RPMI7951 (cell line): Measurements from ENCODE around the gene GHR. TPM values are rescaled to one million over a fixed set of nuclear protein-coding genes. Genes with fewer than 3 reads are reported as not detected.
"Not testable (repeated sequence)": the region's sequence is repeated elsewhere in the genome, so short reads cannot be mapped to it uniquely, and the experiment has no call there.

Source experiments
- DNase-seq: peaks from one replicate; pipeline ENCODE4 v3.0.0-alpha.2; 2012; ENCODE audit warnings: low read depth
- total RNA-seq: library from RNA; depleted of rRNA; stranded (reverse); fragments of >200 nt; shearing (Covaris generic); gene quantifications from 2 replicates; pipeline ENCODE4 v1.2.3, GENCODE V29; 2014

GHR gene
- total RNA-seq, 1 experiment from 2014 or later = under 0.01 TPM

DNA sequence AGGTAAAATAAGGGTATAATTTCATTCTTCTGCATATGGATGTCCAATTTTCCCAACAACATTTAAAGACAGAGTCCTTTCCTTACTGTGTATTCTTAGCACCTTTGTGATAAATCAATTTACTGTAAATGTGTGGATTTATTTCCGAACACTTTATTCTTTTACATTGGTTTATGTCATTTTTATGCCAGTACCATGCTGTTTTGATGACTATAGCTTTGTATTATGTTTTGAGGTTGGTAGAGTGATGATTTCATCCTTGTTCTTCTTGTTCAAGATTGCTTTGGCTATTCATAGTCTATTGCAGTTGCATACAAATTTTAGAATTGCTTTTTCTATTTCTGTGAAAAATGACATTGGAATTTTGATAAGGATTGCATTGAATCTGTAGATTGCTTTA lies 280.0 kb downstream of the GHR start:
- DNase-seq = no peak

DNA sequence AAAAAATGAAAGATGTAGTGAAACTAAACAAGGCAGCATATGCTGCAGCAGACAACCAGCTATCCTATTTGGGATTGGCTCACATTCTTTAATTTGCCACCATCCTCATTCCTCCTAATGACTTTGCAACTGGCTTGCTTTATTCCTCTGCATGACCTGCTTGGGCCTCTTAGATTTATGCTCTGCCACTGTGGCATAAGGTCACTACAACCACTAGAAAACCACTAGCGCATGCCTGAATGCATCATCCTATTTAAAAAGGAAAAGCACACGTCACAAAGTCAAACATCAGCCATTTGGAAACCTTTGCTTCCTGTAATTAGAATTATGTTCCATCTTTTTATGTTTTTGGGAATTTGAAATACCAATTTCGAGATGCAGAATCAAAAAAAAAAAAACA lies 292.5 kb downstream of the GHR start:
- peak; percentile 79 for DNase-seq

DNA sequence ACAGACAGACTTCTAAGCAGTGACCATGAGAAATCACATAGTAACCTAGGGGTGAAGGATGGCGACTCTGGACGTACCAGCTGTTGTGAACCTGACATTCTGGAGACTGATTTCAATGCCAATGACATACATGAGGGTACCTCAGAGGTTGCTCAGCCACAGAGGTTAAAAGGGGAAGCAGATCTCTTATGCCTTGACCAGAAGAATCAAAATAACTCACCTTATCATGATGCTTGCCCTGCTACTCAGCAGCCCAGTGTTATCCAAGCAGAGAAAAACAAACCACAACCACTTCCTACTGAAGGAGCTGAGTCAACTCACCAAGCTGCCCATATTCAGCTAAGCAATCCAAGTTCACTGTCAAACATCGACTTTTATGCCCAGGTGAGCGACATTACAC lies 295.4 kb downstream of the GHR start:
- peak; percentile 73 for DNase-seq

DNA sequence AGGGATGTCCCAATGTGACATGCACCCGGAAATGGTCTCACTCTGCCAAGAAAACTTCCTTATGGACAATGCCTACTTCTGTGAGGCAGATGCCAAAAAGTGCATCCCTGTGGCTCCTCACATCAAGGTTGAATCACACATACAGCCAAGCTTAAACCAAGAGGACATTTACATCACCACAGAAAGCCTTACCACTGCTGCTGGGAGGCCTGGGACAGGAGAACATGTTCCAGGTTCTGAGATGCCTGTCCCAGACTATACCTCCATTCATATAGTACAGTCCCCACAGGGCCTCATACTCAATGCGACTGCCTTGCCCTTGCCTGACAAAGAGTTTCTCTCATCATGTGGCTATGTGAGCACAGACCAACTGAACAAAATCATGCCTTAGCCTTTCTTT lies 295.8 kb downstream of the GHR start:
- no peak for DNase-seq

DNA sequence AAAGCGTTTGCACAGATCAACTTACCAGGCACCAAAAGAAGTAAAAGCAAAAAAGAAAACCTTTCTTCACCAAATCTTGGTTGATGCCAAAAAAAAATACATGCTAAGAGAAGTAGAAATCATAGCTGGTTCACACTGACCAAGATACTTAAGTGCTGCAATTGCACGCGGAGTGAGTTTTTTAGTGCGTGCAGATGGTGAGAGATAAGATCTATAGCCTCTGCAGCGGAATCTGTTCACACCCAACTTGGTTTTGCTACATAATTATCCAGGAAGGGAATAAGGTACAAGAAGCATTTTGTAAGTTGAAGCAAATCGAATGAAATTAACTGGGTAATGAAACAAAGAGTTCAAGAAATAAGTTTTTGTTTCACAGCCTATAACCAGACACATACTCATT lies 297.0 kb downstream of the GHR start:
- peak; percentile 68 for DNase-seq

DNA sequence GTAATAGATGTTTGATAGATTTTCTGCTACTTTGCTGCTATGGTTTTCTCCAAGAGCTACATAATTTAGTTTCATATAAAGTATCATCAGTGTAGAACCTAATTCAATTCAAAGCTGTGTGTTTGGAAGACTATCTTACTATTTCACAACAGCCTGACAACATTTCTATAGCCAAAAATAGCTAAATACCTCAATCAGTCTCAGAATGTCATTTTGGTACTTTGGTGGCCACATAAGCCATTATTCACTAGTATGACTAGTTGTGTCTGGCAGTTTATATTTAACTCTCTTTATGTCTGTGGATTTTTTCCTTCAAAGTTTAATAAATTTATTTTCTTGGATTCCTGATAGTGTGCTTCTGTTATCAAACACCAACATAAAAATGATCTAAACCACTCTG lies 298.2 kb downstream of the GHR start:
- peak; percentile 13 for DNase-seq

DNA sequence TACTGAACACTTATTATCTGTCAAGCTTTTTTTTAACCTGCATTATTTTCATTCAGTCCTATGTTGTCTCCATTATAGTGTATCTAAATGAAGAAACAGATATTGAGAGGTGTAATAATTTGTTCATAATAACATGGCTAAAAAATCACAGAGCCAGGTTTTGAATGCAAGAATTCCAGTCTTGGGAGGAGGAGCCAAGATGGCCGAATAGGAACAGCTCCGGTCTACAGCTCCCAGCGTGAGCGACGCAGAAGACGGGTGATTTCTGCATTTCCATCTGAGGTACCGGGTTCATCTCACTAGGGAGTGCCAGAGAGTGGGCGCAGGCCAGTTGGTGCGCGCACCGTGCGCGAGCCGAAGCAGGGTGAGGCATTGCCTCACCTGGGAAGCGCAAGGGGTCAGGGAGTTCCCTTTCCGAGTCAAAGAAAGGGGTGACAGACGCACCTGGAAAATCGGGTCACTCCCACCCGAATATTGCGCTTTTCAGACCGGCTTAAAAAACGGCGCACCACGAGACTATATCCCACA lies 311.4 kb downstream of the GHR start:
- not testable (repeated sequence) for DNase-seq

DNA sequence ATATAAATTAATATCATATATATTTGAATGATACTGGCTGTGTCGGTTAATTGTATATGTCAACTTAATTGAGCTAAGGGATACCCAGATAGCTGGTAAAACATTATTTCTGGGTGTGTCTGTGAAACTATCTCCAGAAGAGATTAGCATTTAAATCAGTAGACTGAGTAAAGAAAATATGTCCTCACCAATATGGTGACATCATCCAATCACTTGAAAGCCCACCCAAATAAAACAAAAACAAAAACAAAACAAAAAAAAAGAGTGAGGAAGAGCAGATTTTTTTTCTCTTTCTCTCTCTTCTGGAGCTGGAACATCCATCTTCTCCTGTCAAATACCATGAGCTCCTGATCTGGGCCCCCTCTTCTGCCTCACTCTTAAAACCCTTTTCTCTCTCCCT lies 317.7 kb downstream of the GHR start:
- DNase-seq = no peak

DNA sequence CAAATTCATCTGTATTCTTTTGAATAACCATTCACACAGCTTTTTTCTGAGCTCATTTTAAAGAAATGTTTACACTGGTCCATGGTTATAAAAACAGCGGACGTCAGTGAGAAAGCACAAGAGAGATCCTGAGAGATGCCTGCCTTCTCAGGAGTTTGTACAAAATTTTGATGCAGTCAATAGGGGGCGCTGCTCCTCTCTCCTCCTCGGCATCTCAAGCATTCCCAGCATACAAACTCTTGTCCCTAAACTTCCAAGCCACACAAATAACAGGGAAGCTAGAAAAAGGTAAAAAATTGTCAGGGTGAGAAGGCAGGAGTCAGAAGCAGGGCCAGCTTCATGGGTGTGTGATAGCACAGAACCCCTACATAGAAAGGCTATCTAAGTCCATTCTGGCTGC lies 322.2 kb downstream of the GHR start:
- DNase-seq = no peak

DNA sequence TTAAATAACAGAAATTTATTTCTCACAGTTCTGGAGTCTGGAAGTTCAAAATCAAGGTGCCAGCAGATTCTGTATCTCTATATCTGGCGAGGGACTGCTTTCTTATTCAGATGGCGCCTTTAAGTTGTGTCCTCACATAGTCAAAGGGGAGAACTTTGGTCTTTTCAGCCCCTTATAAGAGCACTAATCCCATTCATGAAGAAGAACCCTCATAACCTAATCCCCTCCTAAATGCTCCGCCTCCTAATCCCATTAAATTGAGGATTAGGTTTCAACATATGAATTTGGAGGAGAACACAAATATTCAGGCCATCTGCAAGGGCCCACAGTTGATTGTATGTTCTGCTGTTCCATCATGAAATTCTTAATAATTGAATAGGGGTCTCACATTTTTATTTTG lies 322.6 kb downstream of the GHR start:
- no peak for DNase-seq

DNA sequence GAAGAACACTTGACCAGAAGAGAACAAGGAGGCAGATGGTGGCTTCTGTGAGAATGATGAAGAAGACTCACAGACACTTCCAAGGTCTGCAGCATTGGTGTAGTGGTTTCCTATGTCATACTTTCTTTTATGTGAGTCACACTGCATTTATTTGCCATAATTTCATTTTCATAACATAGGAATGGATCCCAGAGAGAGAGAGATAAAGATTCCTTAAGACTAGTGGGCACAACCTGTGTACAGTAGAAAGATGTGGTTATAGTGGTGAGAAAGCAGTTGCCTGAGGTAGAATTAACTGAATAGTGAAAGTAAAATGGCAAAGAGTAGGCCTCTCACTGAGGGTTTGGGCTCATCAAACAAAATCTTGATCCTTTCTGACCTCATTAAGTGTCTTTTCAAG lies 325.8 kb downstream of the GHR start:
- DNase-seq = peak; percentile 40

DNA sequence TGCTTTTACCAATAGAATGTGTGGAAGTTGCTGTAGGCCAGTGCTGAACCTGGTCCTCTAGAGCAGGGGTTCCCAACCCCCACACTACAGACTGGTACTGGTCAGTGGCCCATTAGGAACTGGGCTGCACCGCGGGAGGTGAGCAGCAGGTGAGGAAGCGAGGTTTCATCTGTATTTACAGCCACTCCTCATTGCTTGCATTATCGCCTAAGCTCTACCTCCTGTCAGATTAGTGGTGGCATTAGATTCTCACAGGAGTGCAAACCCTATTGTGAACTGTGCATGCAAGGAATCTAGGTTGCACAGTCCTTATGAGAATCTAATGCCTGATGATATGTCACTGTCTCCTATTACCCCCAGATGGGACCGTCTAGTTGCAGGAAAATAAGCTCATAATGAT lies 327.3 kb downstream of the GHR start:
- no peak for DNase-seq

DNA sequence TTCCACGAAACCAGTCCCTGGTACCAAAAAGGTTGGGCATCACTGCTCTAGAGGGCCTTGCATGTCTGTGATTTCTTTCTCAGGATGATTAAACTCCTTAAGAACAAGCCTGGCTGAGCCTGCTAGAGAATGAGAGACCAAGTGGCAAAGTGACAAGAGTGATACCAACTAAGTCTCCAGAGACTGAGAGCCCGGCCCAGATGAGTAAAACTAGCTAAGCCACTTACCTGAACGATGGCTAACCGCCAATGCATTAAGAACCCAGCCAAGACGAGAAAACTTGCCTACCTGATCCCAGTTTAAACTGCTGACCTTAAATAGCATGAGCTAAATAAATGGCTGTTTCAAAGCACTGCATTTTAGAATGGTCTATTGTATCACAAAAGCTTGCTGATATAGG lies 327.8 kb downstream of the GHR start:
- DNase-seq = no peak

DNA sequence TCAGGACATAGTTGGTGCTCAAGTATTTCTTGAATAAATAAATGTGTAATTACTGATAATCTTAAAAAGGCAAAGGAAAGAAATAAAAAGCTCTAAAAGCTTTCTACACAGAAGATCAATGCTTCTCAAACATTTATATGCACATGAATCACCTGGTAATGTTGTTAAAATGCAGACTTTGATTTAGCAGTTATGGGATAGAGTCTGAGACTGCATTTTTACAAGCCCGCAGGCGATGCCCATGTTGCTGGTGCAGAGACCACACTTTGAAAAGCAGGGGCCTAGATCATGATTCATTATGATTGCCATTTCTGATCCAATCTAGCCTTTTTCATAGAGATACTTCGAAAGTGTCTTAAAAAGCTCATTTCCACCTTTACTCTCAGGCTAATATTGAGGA lies 329.9 kb downstream of the GHR start:
- DNase-seq = no peak

DNA sequence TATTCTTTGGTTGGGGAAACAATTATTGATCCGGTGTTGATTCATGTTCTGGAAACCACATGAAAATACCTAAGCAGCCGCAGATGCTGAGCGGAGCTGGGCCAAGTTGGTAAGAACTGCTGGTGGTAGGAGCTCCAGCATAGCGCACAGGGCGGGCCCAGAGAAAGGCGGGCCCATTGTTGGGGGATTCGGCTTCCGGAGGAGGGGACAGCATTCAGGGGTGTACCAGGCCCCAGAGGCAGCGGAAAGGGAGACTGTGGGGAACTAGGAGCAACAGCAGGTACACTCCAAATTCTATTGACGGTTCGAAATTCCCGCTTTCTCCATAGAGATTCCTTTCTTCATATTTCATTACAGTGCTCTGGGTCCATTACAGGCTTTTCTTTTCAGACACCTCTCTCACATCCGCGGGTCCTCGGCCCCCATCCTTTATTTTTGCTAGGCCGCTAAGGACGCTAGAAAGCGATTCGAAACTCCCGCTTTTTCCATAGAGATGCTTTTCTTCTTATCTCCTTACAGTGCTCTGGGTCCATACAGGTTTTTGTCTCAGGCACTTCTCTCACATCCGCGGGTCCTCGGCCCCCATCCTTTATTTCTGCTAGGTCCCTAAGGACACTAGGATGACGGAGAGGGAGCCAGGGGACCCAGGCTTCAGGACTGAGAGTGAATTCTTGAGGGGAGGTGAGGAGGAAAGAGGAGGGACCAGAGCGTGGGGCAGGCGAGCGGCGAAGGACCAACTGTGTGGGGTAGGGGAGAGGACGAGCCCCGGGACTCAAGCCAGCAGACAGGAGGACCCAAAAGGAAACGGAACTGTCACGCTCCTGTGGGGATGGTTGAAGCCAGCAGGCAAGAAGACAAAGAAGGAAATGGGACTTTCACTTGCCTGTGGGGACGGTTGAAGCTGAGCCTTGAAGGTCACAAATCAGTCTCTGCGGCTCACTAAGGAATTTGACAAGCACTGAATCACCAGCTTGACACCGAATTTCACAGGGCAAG lies 333.7 kb downstream of the GHR start, which contains the start of gene CCDC152:
Gene CCDC152, plus strand, starts transcription at position 213 of the 996 bp plus-strand sequence. CDS start 2,304 bp downstream, outside the sequence.
- peak; percentile 79 for DNase-seq

DNA sequence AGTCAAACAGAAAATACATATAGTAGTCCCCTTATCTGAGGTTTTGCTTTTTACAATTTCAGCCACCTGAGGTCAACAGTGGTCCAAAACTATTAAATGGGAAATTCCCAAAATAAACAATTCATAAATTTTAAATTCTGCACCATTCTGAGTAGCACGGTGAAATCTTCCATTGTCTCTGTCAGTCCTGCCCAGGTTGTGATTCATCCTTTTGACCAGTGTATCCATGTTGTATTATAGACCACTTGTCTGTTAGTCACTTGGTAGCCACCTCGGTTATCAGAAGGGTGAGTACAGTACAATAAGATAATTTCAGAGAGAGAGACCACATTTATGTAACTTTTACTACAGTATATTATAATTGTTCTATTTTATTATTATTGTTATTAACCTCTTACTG lies 336.2 kb downstream of the GHR start:
- DNase-seq = peak; percentile 72

DNA sequence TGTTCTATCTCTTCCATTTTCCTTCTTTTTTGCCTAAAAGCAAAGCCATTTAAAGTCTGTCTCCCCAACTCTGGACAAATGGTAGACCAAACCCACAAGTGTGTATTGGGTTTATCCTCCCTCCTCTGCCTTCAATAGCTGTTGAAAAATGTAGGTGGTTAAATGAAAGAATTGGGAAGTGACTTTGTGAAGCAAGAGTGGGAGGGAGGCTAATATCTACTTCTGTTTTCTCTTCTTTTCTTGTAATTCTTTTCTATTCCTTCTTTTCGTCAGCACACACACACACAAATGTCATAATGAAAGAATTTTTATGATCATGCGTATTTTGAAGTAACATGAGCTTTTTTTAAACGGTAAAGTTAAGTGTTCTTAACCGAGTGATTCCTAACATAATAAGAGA lies 337.2 kb downstream of the GHR start:
- DNase-seq = no peak

DNA sequence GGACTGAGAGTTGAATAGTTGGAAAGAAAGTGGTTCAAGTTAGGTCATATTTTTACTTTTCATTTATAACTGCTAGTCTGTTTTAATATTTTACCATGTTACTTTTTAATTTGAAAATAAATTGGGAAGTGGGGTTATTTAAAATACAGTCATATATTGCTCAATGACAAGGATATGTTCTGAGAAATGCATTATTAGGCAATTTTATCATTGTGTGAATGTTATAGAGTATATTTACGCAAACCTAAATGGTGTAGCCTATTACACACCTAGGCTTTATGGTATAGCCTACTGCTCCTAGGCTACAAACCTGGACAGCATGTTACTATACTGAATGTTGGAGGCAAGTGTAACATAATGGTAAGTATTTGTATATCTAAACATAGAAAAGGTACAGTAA lies 338.6 kb downstream of the GHR start:
- DNase-seq = no peak

DNA sequence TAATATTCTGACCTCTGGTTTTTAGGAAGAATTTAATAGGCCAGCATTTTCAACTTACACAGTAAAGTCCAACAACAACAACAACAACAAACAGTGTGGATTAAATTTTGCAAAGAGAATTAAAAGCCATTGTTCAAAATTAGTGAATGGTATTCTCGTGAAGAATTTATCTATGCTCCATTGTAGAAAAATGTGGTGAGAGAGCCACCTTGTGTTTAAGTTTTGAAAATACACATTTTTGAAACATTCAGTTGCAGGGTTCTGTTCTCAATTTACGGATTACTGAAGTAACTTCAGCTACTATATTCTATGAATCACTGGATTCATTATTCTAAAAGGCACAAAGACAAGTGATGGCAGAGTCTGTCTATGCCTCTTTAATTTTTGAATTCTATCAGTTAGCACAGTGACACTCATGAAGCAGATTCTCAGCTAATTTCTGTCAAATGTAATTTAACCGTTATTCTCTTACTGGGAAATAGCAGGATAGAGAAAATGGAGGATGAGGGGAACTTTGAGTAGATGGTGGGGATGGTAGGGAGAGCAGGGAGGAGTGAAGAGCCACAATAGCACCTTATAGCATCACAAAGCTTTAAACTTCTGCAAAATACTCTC lies 344.4 kb downstream of the GHR start:
- peak; percentile 42 for DNase-seq

DNA sequence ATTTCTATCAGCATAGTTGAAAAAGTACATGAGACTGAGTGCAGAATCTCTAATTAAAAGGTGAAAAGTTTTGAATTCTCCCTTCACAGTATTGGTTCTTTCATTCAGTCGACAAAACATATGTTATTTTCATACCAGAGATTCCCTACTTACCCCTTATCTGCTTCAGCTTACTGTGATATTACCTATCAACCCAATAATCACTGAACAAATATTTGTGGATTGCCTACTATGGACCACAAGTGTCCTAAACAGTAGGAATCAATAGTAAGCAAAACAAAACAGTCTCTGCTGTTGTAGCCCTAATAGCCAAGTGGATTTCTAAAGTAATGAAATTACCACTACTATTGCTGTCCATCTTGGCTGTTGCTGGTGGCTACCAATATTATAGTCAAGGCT lies 344.9 kb downstream of the GHR start:
- no peak for DNase-seq

DNA sequence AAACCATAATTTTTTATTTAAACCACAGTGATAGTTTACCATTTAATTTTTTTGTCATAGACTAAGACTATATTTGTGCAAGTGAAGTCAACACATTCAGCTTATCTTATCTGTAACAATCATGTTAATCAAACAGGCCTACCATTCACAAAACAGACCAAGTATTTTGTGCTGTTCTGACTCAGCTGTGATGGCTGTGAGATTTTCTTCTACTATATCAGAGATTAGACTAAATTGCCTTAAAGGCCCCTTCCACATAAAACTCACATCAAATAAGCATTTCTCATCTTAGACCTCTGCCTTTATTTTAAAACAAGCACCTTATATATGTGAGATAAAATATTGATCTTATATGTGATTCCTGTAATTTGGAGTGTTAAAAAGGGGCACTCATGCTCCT lies 346.8 kb downstream of the GHR start:
- no peak for DNase-seq
